GM23338 (cell line): Measurements from ENCODE around the gene ADGRB3. TPM values are rescaled to one million over a fixed set of nuclear protein-coding genes. Genes with fewer than 3 reads are reported as not detected.

Source experiments
- ATAC-seq: fragments of 200-7000 bp; cut with Tn5 transposase; 3 replicates; pipeline ENCODE4 v1.9.1; 2020
- DNase-seq: peaks from one replicate; pipeline ENCODE4 v3.0.0-alpha.2; 2015; ENCODE audit warnings: low spot score
- H2AFZ ChIP-seq: fragments of 200-600 bp; sonication (generic); 2 replicates; pipeline ENCODE4 v1.8.0; 2016; ENCODE audit warnings: antibody characterized with exemption, mild to moderate bottlenecking, moderate library complexity
- H3F3A ChIP-seq: fragments of 200-600 bp; sonication (generic); replicated peaks from 2 replicates; pipeline ENCODE4 v1.8.0; 2017; ENCODE audit warnings: antibody characterized with exemption, mixed run types, low read depth
- H3K27ac ChIP-seq: fragments of 200-600 bp; sonication (generic); 2 replicates; pipeline ENCODE4 v1.6.1; 2016; ENCODE audit warnings: low read depth
- H3K27me3 ChIP-seq: fragments of 200-600 bp; sonication (generic); 2 replicates; pipeline ENCODE4 v1.8.0; 2016; ENCODE audit warnings: mild to moderate bottlenecking, mixed run types, moderate library complexity; ENCODE audit not compliant: insufficient read depth
- H3K36me3 ChIP-seq: fragments of 200-600 bp; sonication (generic); 2 replicates; pipeline ENCODE4 v1.8.0; 2016; ENCODE audit warnings: mild to moderate bottlenecking; ENCODE audit not compliant: insufficient read depth
- H3K4me1 ChIP-seq: fragments of 200-600 bp; sonication (generic); 2 replicates; pipeline ENCODE4 v1.8.0; 2016; ENCODE audit warnings: mild to moderate bottlenecking, moderate library complexity; ENCODE audit not compliant: insufficient read depth
- H3K4me2 ChIP-seq: fragments of 200-600 bp; sonication (generic); 2 replicates; pipeline ENCODE4 v1.7.1; 2017; ENCODE audit warnings: mixed run types
- H3K4me3 ChIP-seq: fragments of 200-600 bp; sonication (generic); 2 replicates; pipeline ENCODE4 v1.6.1; 2016; ENCODE audit warnings: mixed run types
- H3K79me2 ChIP-seq: fragments of 200-600 bp; sonication (generic); replicated peaks from 2 replicates; pipeline ENCODE4 v1.8.0; 2017; ENCODE audit warnings: mild to moderate bottlenecking; ENCODE audit not compliant: insufficient read depth
- H3K9me2 ChIP-seq: fragments of 200-600 bp; sonication (generic); 2 replicates; pipeline ENCODE4 v1.8.0; 2017; ENCODE audit not compliant: insufficient read depth
- H4K20me1 ChIP-seq: fragments of 200-600 bp; sonication (generic); replicated peaks from 2 replicates; pipeline ENCODE4 v1.8.0; 2017; ENCODE audit warnings: mild to moderate bottlenecking; ENCODE audit not compliant: insufficient read depth
- H3K27ac Mint-ChIP-seq: 2 replicates; pipeline ENCODE4 v1.8.0; 2020; ENCODE audit warnings: inconsistent platforms, mild to moderate bottlenecking, moderate library complexity, mixed read lengths
- H3K27me3 Mint-ChIP-seq: 3 replicates; pipeline ENCODE4 v1.8.0; 2022; ENCODE audit warnings: low read depth, mild to moderate bottlenecking, moderate library complexity, mixed read lengths, inconsistent platforms; ENCODE audit not compliant: insufficient read depth, poor library complexity
- H3K36me3 Mint-ChIP-seq: 3 replicates; pipeline ENCODE4 v1.8.0; 2021; ENCODE audit warnings: low read depth, mild to moderate bottlenecking, inconsistent platforms, moderate library complexity, mixed read lengths
- H3K4me1 Mint-ChIP-seq: 3 replicates; pipeline ENCODE4 v1.8.0; 2020; ENCODE audit warnings: mild to moderate bottlenecking, inconsistent platforms, mixed read lengths
- H3K4me3 Mint-ChIP-seq: 3 replicates; pipeline ENCODE4 v1.8.0; 2021; ENCODE audit warnings: moderate library complexity, mild to moderate bottlenecking, inconsistent platforms, mixed read lengths
- H3K9me3 Mint-ChIP-seq: 3 replicates; pipeline ENCODE4 v1.8.0; 2020; ENCODE audit warnings: moderate library complexity, mild to moderate bottlenecking, inconsistent platforms, mixed read lengths
- CREB1 ChIP-seq: fragments of 250-450 bp; sonication (Bioruptor Pico); IDR thresholded peaks from 2 replicates; pipeline ENCODE4 v1.5.0; 2020; ENCODE audit warnings: low read depth, mild to moderate bottlenecking, moderate library complexity
- CTCF ChIP-seq, 2 experiments: fragments of 200-600 bp in 1 of 2; sonication (generic) in 1 of 2; conservative IDR thresholded peaks; 2 replicates each; pipeline versions ENCODE4 v1.5.1 to v1.6.1; 2016 to 2017; ENCODE audit warnings: antibody characterized with exemption in 2 of 2, low read depth in 2 of 2, mild to moderate bottlenecking in 2 of 2, moderate library complexity in 1 of 2
- EZH2 ChIP-seq: fragments of 200-600 bp; sonication (generic); IDR thresholded peaks from one replicate; pipeline ENCODE4 v1.8.0; 2017; ENCODE audit warnings: antibody characterized with exemption, mild to moderate bottlenecking, low read depth; ENCODE audit not compliant: unreplicated experiment
- EZH2phosphoT487 ChIP-seq: fragments of 200-600 bp; sonication (generic); IDR thresholded peaks from one replicate; pipeline ENCODE4 v1.8.1; 2018; ENCODE audit warnings: antibody characterized with exemption; ENCODE audit not compliant: unreplicated experiment
- JUNB ChIP-seq: IDR thresholded peaks from one replicate; pipeline ENCODE4 v1.6.1; 2016; ENCODE audit warnings: antibody characterized with exemption; ENCODE audit not compliant: unreplicated experiment
- NANOG ChIP-seq: IDR thresholded peaks from 2 replicates; pipeline ENCODE4 v1.6.1; 2016; ENCODE audit warnings: antibody characterized with exemption, borderline replicate concordance
- POLR2AphosphoS5 ChIP-seq: IDR thresholded peaks from 2 replicates; pipeline ENCODE4 v1.6.1; 2016; ENCODE audit warnings: antibody characterized with exemption, low read depth
- REST ChIP-seq: IDR thresholded peaks from one replicate; pipeline ENCODE4 v1.6.1; 2018; ENCODE audit warnings: antibody characterized with exemption; ENCODE audit not compliant: unreplicated experiment
- STAT1 ChIP-seq: IDR thresholded peaks from one replicate; pipeline ENCODE4 v1.6.1; 2016; ENCODE audit warnings: antibody characterized with exemption; ENCODE audit not compliant: unreplicated experiment
- ZNF114 ChIP-seq: fragments of 250-450 bp; sonication (Bioruptor Pico); IDR thresholded peaks from 2 replicates; pipeline ENCODE4 v1.5.0; 2020; ENCODE audit warnings: mild to moderate bottlenecking, moderate library complexity
- ZNF331 ChIP-seq: fragments of 250-450 bp; sonication (Bioruptor Pico); IDR thresholded peaks from 2 replicates; pipeline ENCODE4 v1.5.0; 2020; ENCODE audit warnings: low read depth, mild to moderate bottlenecking, moderate library complexity
- ZNF462 ChIP-seq: fragments of 250-450 bp; sonication (Bioruptor Pico); IDR thresholded peaks from 2 replicates; pipeline ENCODE4 v1.5.0; 2020; ENCODE audit warnings: mild to moderate bottlenecking, moderate library complexity
- polyA plus RNA-seq: library from polyadenylated mRNA; unstranded; fragments of >200 nt; fragmentation: Nextera tagmentation; extraction: Ambion mirVana; gene quantifications from 2 replicates; pipeline ENCODE4 v1.2.1, GENCODE V29; 2016
- total RNA-seq: library from RNA; depleted of rRNA; stranded (reverse); fragments of >200 nt; shearing (Covaris generic); gene quantifications from 2 replicates; pipeline ENCODE4 v1.2.3, GENCODE V29; 2014
- TF ChIP-seq, protein P1 (sequence below): IDR thresholded peaks from 2 replicates; pipeline ENCODE4 v1.6.1; 2016; ENCODE audit warnings: antibody characterized with exemption

Gene ADGRB3
- total and polyA plus RNA-seq, 2 experiments from 2014 or later = 0.92 to 4.0 TPM

DNA sequence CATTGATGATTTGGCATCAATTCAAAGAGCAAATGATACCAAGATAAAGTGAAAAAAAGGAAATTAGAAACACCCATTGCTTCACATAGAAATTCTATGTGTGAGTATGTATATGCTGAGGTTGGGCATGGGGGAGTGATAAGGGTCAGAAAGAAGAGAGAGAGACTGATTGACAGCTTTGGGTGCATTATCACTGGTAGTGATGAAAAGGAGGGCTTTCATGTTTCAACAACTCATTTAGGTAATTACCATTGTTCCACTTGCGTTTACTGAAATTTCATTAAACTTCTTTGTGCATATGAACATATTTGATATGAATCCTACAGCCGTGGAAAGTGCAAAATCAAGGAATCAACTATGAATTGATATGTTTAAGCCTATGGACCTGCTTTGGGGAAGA lies 84.7 kb downstream of the ADGRB3 start:
- Mint-ChIP-seq H3K27me3 (no peaks in the 10 kb centered on the region), H3K27ac (no peak overlapping the region)
- H3K27me3 ChIP-seq = no peaks in the 10 kb centered on the region

More for the DNA sequence above, 84.7 kb downstream of the ADGRB3 start:
- H3K4me1 ChIP-seq = peaks cover 10% of the 10 kb centered on the region; the same call in 1 of the 2 replicates
- no peaks in the 10 kb centered on the region for H4K20me1 ChIP-seq
- H3K4me2 ChIP-seq = no peak overlapping the region
- H3K79me2 ChIP-seq = no peaks in the 10 kb centered on the region
- no peak overlapping the region for H2AFZ ChIP-seq
- H3K9me2 ChIP-seq = no peaks in the 10 kb centered on the region
- ATAC-seq (no peak), DNase-seq (no peak)
- H3K4me3 ChIP-seq = no peak overlapping the region
- Mint-ChIP-seq H3K4me3 (no peak overlapping the region), H3K4me1 (peaks cover 12% of the 10 kb centered on the region; the same call in 2 of the 3 replicates), H3K9me3 (no peaks in the 10 kb centered on the region), H3K36me3 (no peaks in the 10 kb centered on the region)
- no peaks in the 10 kb centered on the region for H3F3A ChIP-seq
- no peak overlapping the region for H3K27ac ChIP-seq
- TF ChIP-seq NANOG (no peak), CREB1 (CRISPR knock-in tag) (no peak), EZH2phosphoT487 (no peak), JUNB (no peak), ZNF462 (CRISPR knock-in tag) (no peak), ZNF114 (CRISPR knock-in tag) (no peak), ZNF331 (no peak), EZH2 (no peak), REST (no peak), STAT1 (no peak), POLR2AphosphoS5 (no peak), CTCF (conservative IDR thresholded peaks at IDR 0.05; ENCODE audit: low read depth in 2 of 2) (no peak)
- TF ChIP-seq, protein P1, sequence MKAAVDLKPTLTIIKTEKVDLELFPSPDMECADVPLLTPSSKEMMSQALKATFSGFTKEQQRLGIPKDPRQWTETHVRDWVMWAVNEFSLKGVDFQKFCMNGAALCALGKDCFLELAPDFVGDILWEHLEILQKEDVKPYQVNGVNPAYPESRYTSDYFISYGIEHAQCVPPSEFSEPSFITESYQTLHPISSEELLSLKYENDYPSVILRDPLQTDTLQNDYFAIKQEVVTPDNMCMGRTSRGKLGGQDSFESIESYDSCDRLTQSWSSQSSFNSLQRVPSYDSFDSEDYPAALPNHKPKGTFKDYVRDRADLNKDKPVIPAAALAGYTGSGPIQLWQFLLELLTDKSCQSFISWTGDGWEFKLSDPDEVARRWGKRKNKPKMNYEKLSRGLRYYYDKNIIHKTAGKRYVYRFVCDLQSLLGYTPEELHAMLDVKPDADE = no peak
- no peaks in the 10 kb centered on the region for H3K36me3 ChIP-seq
